KMS-11 (cell line): ENCODE results near the gene NUDT4.
"Not testable (repeated sequence)": the region's sequence is repeated elsewhere in the genome, so short reads cannot be mapped to it uniquely, and the experiment has no call there.

Source experiments
- H2AFZ ChIP-seq: fragments of 200-600 bp; sonication (generic); 2 replicates; pipeline ENCODE4 v1.6.1; 2016; ENCODE audit warnings: antibody characterized with exemption, mixed run types, low read depth
- H3K27ac ChIP-seq: fragments of 200-600 bp; sonication (generic); 2 replicates; pipeline ENCODE4 v1.6.1; 2016; ENCODE audit warnings: mild to moderate bottlenecking, mixed run types
- H3K27me3 ChIP-seq: fragments of 200-600 bp; sonication (generic); 2 replicates; pipeline ENCODE4 v1.6.1; 2017; ENCODE audit warnings: mild to moderate bottlenecking, low read depth, mixed run types, moderate library complexity; ENCODE audit not compliant: insufficient read depth
- H3K36me3 ChIP-seq: fragments of 200-600 bp; sonication (generic); 2 replicates; pipeline ENCODE4 v1.6.1; 2017; ENCODE audit warnings: mild to moderate bottlenecking, mixed run types; ENCODE audit not compliant: insufficient read depth
- H3K4me1 ChIP-seq: fragments of 200-600 bp; sonication (generic); 2 replicates; pipeline ENCODE4 v1.6.1; 2016; ENCODE audit warnings: mild to moderate bottlenecking, low read depth, mixed run types; ENCODE audit not compliant: poor library complexity, severe bottlenecking
- H3K4me2 ChIP-seq: fragments of 200-600 bp; sonication (generic); 2 replicates; pipeline ENCODE4 v1.7.0; 2016; ENCODE audit warnings: mild to moderate bottlenecking, mixed run types
- H3K4me3 ChIP-seq: fragments of 200-600 bp; sonication (generic); IDR thresholded peaks from 2 replicates; pipeline ENCODE4 v1.6.1; 2017; ENCODE audit warnings: low read depth, low read length, mixed read lengths; ENCODE audit not compliant: insufficient read depth
- H3K79me2 ChIP-seq: fragments of 200-600 bp; sonication (generic); 2 replicates; pipeline ENCODE4 v1.6.1; 2016; ENCODE audit warnings: low read depth, mixed run types; ENCODE audit not compliant: insufficient read depth
- H3K9ac ChIP-seq: fragments of 200-600 bp; sonication (generic); 2 replicates; pipeline ENCODE4 v1.6.1; 2016; ENCODE audit warnings: mild to moderate bottlenecking, mixed run types
- H4K20me1 ChIP-seq: fragments of 200-600 bp; sonication (generic); 2 replicates; pipeline ENCODE4 v1.6.1; 2016; ENCODE audit warnings: mild to moderate bottlenecking, mixed run types; ENCODE audit not compliant: insufficient read depth
- CTCF ChIP-seq: fragments of 200-600 bp; sonication (generic); conservative IDR thresholded peaks from 2 replicates; pipeline ENCODE4 v1.6.1; 2017; ENCODE audit warnings: low read depth, mild to moderate bottlenecking, antibody characterized with exemption, low read length, moderate library complexity, mixed read lengths

Gene NUDT4

GRCh38 chr12:93397412-93397811, 19.7 kb downstream of the NUDT4 start:
- peaks cover 11% of the 10 kb centered on the region; the same call in 1 of the 2 replicates for H3K79me2 ChIP-seq
- no peak overlapping the region for H3K27ac ChIP-seq
- no peak overlapping the region for H3K4me3 ChIP-seq
- H4K20me1 ChIP-seq: no peaks in the 10 kb centered on the region
- H2AFZ ChIP-seq: no peak overlapping the region
- H3K27me3 ChIP-seq: no peaks in the 10 kb centered on the region
- no peak for TF ChIP-seq CTCF
- H3K4me2 ChIP-seq: no peak overlapping the region
- 0 out of 2 replicates have a peak, but pooled peaks cover 2% of the 10 kb centered on the region for H3K36me3 ChIP-seq
- H3K4me1 ChIP-seq: peaks cover 9% of the 10 kb centered on the region
- H3K9ac ChIP-seq: no peak overlapping the region

GRCh38 chr12:93399183-93399863, 21.6 kb downstream of the NUDT4 start:
- not testable (repeated sequence) for H3K36me3 ChIP-seq, H4K20me1 ChIP-seq, H3K27me3 ChIP-seq, H3K4me3 ChIP-seq, H3K79me2 ChIP-seq, H3K27ac ChIP-seq, H2AFZ ChIP-seq, H3K9ac ChIP-seq
- H3K4me1 ChIP-seq: peaks cover 13% of the 10 kb centered on the region
- peak overlapping the region; percentile 50; the same call in 1 of the 2 replicates for H3K4me2 ChIP-seq

GRCh38 chr12:93402333-93403311, 24.9 kb downstream of the NUDT4 start:
- no peak overlapping the region for H3K9ac ChIP-seq
- 0 out of 2 replicates have a peak, but pooled peaks cover 2% of the 10 kb centered on the region for H3K36me3 ChIP-seq
- H3K27ac ChIP-seq: no peak overlapping the region
- no peak overlapping the region for H3K4me2 ChIP-seq
- no peak overlapping the region for H3K4me3 ChIP-seq
- H2AFZ ChIP-seq: no peak overlapping the region
- no peaks in the 10 kb centered on the region for H3K27me3 ChIP-seq
- H4K20me1 ChIP-seq: no peaks in the 10 kb centered on the region
- no peak for TF ChIP-seq CTCF
- 0 out of 2 replicates have a peak, but pooled peaks cover 2% of the 10 kb centered on the region for H3K79me2 ChIP-seq
- H3K4me1 ChIP-seq: peaks cover 21% of the 10 kb centered on the region

GRCh38 chr12:93403988-93404803, 26.5 kb downstream of the NUDT4 start:
- no peak overlapping the region for H3K4me3 ChIP-seq
- H3K4me1 ChIP-seq: peaks cover 21% of the 10 kb centered on the region
- TF ChIP-seq CTCF: no peak
- H3K27me3 ChIP-seq: no peaks in the 10 kb centered on the region
- H3K4me2 ChIP-seq: no peak overlapping the region
- H4K20me1 ChIP-seq: no peaks in the 10 kb centered on the region
- H3K9ac ChIP-seq: no peak overlapping the region
- 0 out of 2 replicates have a peak, but pooled peaks cover 4% of the 10 kb centered on the region for H3K79me2 ChIP-seq
- no peak overlapping the region for H2AFZ ChIP-seq
- no peaks in the 10 kb centered on the region for H3K36me3 ChIP-seq
- H3K27ac ChIP-seq: no peak overlapping the region
